Measurements from ENCODE around the gene RAPGEF2. TPM values are rescaled to one million over a fixed set of nuclear protein-coding genes. Genes with fewer than 3 reads are reported as not detected.

The RAPGEF2 gene
- total RNA-seq, 4 donors from 2014 or later = 60.2 to 109 (median 79.7) TPM

DNA sequence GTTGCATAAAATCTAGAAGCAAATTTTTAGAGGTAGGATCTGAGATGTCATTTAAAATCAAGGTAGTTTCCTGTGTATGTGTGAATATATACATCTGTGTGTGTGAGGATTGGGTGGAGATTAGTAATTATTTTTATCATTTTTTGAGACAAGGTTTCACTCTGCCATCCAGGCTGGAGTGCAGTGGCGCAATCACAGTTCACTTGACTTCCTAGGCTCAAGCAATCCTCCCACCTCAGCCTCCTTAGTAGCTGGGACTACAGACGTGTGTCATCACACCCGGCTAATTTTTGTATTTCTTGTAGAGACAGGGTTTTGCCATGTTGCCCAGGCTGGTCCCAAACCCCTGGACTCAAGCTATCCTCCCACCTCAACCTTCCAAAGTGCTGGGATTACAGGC lies 188.3 kb downstream of the RAPGEF2 start:
- no peaks in the 10 kb centered on the region for H3K4me1 ChIP-seq
- no peaks in the 10 kb centered on the region for H3K36me3 ChIP-seq
- DNase-seq = no peak
- TF ChIP-seq POLR2A (IDR thresholded peaks at IDR 0.05) (no peak), CTCF (IDR thresholded peaks at IDR 0.05) (no peak)
- no peaks in the 10 kb centered on the region for H3K27me3 ChIP-seq
- H3K9me3 ChIP-seq = no peaks in the 10 kb centered on the region
- intact Hi-C loops (cut with DNase I) = no loop called here
- H3K4me3 ChIP-seq (replicated peaks in 1 of 3) = no peak overlapping the region
- H3K27ac ChIP-seq = no peak overlapping the region
- 96 to 99% methylated on average over 3 of the region's 3 CpGs for WGBS, 2 donors

GRCh38 chr4:159292137-159292896 lies 189.4 kb downstream of the RAPGEF2 start:
- Histone ChIP-seq H3K36me3 (no peaks in the 10 kb centered on the region), H3K27ac (no peak overlapping the region), H3K4me3 (replicated peaks in 1 of 3) (no peak overlapping the region), H3K4me1 (no peaks in the 10 kb centered on the region), H3K27me3 (no peaks in the 10 kb centered on the region), H3K9me3 (no peaks in the 10 kb centered on the region)
- intact Hi-C loops (cut with DNase I) = no loop called here
- TF ChIP-seq CTCF (IDR thresholded peaks at IDR 0.05) (no peak), POLR2A (IDR thresholded peaks at IDR 0.05) (no peak)
- WGBS, 2 donors = 96 to 98% methylated on average over 4 of the region's 4 CpGs
- DNase-seq = no peak

- H3K36me3 ChIP-seq = no peaks in the 10 kb centered on the region
- DNase-seq = no peak
- TF ChIP-seq POLR2A (IDR thresholded peaks at IDR 0.05) = no peak
- TF ChIP-seq CTCF (IDR thresholded peaks at IDR 0.05) = no peak
- H3K4me3 ChIP-seq (replicated peaks in 1 of 3) = no peak overlapping the region
- 92 to 95% methylated on average over 9 of the region's 9 CpGs for WGBS, 2 donors
- H3K27me3 ChIP-seq = no peaks in the 10 kb centered on the region
- H3K27ac ChIP-seq = no peak overlapping the region
- no peaks in the 10 kb centered on the region for H3K9me3 ChIP-seq
- intact Hi-C loops (cut with DNase I) = no loop called here
- peaks cover 0 to 6% of the 10 kb centered on the region in 2 donors for H3K4me1 ChIP-seq
Observed at GRCh38 chr4:159293811-159294515, 191.1 kb downstream of the RAPGEF2 start.

DNA sequence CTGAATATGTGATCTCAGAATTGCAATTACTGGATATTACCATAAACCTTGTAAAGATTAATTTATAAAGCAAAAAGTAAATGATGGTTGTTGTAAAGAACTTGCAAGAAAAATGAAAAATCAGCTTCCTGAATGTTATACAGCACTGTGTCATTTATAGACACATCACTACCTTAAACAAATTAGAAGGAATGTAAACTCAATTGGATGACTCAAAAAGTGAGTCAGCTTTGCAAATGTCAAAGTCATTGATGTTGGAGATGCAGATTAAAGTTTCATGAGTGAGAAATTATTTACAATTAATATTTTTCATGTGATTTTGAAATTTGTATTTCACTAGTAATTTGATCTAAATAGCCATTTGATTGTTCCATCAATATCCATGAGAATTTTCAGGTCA lies 193.2 kb downstream of the RAPGEF2 start:
- Histone ChIP-seq H3K27me3 (no peaks in the 10 kb centered on the region), H3K36me3 (no peaks in the 10 kb centered on the region), H3K9me3 (no peaks in the 10 kb centered on the region), H3K4me3 (replicated peaks in 1 of 3) (no peak overlapping the region), H3K27ac (no peak overlapping the region), H3K4me1 (peaks cover 0 to 6% of the 10 kb centered on the region in 2 donors)
- DNase-seq = no peak
- intact Hi-C loops (cut with DNase I) = no loop called here
- TF ChIP-seq POLR2A (IDR thresholded peaks at IDR 0.05) (no peak), CTCF (IDR thresholded peaks at IDR 0.05) (no peak)

DNA sequence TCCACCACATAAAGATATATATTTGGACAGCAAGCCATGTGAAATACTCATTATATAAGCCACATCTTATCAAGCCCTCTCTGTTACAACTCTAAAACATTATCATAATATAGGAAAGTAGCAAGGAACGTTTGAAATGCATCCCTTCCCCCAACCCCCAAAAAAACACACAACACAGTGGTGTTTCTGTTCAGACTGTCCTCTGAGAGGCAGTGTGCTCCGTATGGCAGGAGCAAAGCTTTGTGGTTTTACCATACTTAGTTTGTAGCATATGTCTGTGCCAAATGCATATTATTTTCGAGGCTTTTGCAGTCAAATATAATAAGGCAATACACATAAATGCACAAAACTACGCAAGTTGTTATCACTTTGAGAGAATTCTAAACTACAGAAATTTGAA lies 194.2 kb downstream of the RAPGEF2 start:
- Histone ChIP-seq H3K36me3 (no peaks in the 10 kb centered on the region), H3K9me3 (no peaks in the 10 kb centered on the region), H3K27ac (no peak overlapping the region), H3K4me1 (peaks cover 0 to 6% of the 10 kb centered on the region in 2 donors), H3K27me3 (no peaks in the 10 kb centered on the region), H3K4me3 (replicated peaks in 1 of 3) (no peak overlapping the region)
- DNase-seq = no peak
- WGBS, 2 donors = 81 to 84% methylated on average over 4 of the region's 4 CpGs
- intact Hi-C loops (cut with DNase I) = no loop called here
- no peak for TF ChIP-seq POLR2A (IDR thresholded peaks at IDR 0.05)
- TF ChIP-seq CTCF (IDR thresholded peaks at IDR 0.05) = no peak

Data from thyroid gland (tissue), 4 donors.